SK-N-MC (cell line): ENCODE data around the gene IARS2.

Source experiments
- EZH2 ChIP-seq: fragments of 200-600 bp; sonication (generic); IDR thresholded peaks from one replicate; pipeline ENCODE4 v1.6.1; 2017; ENCODE audit warnings: antibody characterized with exemption
- FOXP2 ChIP-seq: optimal IDR thresholded peaks from 2 replicates; pipeline ENCODE3; 2011; ENCODE audit warnings: mild to moderate bottlenecking, moderate library complexity; ENCODE audit not compliant: insufficient read depth; ENCODE audit errors: extremely low read length, control extremely low read depth
- POLR2AphosphoS5 ChIP-seq: IDR thresholded peaks from 2 replicates; pipeline ENCODE4 v1.6.1; 2012; ENCODE audit warnings: mild to moderate bottlenecking, low read depth, low read length, borderline replicate concordance

DNA sequence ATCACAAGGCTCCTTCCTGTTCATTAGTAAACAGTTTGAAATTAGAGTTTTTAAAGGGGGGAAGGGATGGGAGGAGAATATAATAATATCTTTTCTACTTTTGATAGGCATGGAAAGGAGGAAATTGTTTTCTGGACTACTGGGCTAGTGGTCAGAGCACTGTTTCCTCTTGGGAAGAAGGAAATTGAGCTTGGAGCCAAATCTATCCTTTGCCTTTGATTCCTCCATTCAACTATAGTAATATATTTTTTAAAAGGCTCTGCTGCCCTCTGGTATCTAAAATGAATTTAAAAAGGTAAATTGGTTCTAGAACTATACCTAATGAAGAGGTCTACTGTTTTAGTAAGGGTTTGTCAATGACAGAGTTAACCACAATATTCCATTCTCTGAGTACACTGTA, 5.9 kb downstream of the IARS2 start:
- TF ChIP-seq POLR2AphosphoS5 (no peak), EZH2 (no peak), FOXP2 (no peak)
